Endometrium (tissue), 2 donors: ENCODE results near the gene MDFIC.

Experiments used
- FAIRE-seq: peaks from 2 replicates; lab custom pipeline; 2012; peaks lifted over from hg19 to GRCh38; lab: Jason Lieb, UNC
- donor health status: control.
- donor health status: control.

Gene MDFIC

DNA sequence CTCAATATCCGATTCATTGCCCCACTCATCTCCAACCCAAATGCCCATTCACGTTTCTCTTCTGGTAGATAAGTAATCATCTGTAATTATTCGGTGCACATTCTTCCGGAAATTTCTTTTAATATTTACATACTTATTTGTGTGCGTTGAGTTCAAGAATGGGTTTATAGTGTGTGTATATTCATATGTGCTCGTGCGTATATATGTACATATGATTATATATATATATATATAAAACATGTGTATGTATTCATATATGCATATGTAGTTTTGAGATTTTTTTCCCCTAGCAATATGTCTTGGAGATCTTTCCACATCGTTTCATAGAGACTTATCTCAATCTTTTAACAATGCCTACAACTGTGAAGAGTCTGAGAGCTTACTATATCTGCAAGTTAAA lies 118.2 kb downstream of the MDFIC start:
- FAIRE-seq, result no peak

GRCh38 chr7:115040495-115040894 lies 118.6 kb downstream of the MDFIC start:
- FAIRE-seq, result no peak

DNA sequence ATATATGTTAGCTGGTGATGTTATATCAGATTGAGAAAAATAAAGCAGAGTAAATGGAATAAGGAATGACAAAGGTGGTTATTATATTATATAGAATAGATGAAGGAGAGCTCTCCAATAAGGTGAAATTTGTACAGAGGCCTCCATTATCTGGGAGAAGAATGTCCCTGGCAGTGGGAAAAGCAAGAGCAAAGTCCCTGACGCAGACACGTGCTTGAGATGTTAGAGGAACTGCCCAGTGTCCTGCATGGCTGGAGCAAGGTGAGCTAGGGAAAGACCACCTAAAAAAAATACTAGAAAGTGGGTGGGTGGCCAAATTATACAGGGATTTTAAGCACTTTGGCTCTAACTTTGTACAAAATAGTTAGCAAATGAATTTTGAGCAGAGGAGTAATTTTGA lies 120.7 kb downstream of the MDFIC start:
- no peak for FAIRE-seq

DNA sequence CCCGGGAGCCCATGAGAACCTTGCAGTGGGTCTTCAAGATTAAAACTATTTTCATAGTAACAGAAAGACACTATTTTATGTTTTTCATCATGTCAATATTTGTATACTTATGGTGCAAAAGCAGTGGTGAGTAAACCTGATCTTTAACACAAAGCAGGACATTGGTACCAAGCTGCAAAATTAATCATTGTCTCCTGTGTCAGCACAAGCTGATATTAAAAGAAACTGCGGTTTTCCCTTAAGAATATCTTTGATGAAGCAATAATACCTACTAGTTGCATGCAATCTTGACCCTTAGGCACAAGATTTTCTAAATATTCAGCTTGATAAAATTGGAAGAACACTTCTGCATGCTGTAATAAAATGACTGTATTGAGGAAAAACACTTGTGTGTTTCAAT lies 121.7 kb downstream of the MDFIC start:
- FAIRE-seq, result no peak

GRCh38 chr7:115044224-115044623 lies 122.3 kb downstream of the MDFIC start:
- FAIRE-seq, result no peak

DNA sequence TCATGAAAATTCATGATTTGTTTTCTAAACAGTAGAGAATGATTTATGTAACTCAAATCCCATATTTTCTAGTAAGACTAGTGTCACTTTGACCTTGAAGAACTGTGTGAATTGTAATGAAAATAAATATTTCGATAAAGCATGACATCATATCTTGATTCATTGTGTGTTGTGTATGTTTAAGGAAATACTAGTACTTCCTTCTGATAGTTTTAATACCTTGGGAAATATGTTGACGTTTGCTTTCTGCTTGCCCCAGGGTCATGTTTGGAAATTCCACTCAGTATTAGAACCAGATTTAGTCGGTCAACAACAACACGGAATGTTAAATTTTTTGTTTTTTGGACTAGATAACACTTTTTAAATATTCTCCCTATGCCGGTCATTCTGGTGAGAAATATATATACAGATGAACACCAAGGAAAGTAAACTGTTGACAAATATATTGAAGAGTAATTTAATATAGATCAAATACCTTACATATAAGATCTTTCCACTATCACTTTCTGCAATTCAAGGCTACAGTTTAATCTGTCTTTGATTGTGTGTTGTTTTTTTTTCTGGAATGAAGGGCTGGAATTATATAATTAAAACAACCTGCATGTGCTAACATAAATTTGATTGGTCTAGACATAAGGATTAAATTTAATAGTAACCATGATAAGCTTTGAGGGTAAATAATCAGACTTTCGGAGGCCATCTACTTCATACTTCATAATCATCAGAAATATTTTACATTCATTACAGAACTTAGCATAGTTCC lies 126.2 kb downstream of the MDFIC start:
- FAIRE-seq, result peak; percentile 99

- no peak for FAIRE-seq
Observed at GRCh38 chr7:115052706-115053105, 130.8 kb downstream of the MDFIC start.

- no peak for FAIRE-seq
Observed at GRCh38 chr7:115054478-115055065, 132.7 kb downstream of the MDFIC start.

GRCh38 chr7:115056019-115056418 lies 134.1 kb downstream of the MDFIC start:
- no peak for FAIRE-seq

- FAIRE-seq, result no peak
Observed at GRCh38 chr7:115058726-115059125, 136.8 kb downstream of the MDFIC start.

- FAIRE-seq, result peak; percentile 35
Observed at GRCh38 chr7:115059321-115059720, 137.4 kb downstream of the MDFIC start.

DNA sequence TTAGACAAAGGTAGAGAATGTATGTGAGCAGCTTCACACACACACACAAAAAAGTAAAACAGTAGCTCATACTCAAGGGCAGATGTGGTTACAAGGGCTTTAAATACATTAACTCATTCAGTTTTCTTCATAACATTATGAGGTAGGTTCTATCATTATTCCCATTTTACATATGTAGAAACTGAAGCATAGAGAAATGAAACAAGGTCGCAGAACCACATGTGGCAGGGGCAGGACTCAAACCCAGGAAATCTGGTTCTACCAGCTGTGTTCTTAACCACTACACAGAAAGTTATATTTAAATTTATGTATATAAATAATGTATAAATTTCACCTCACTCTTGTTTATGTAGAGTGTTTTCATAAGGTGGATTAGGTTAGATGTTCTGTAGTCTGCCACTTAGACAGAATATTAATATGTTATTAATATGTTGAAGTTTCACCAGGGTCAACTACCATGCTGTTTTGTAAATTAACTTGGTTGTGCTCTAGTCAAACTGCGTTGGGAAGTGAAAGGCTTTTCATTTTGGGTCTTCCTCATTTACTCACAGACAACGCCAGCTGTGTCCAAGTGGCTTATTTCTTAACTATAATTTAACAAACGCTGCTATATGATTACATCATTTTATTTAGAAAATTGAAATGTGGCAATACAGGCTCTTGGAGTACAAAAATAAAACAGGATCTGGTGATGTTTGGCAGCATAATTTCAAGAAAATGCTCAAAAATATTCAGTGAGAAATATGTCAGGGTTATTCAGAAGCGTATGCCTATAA lies 138.4 kb downstream of the MDFIC start:
- no peak for FAIRE-seq

GRCh38 chr7:115066050-115066449 lies 144.2 kb downstream of the MDFIC start:
- FAIRE-seq, result no peak

- FAIRE-seq, result no peak
Observed at GRCh38 chr7:115066634-115067033, 144.7 kb downstream of the MDFIC start.

GRCh38 chr7:115068220-115068619 lies 146.3 kb downstream of the MDFIC start:
- FAIRE-seq, result no peak
